SK-N-MC (cell line): ENCODE data around the gene GPR84.
A peak's percentile ranks its signal among the peaks of the same experiment; 100 is the strongest.

ENCODE experiments used
- DNase-seq: peaks from one replicate; pipeline ENCODE4 v3.0.0-alpha.2; 2011; ENCODE audit warnings: low read depth, low spot score
- H3K27ac ChIP-seq: fragments of 200-600 bp; sonication (generic); 2 replicates; pipeline ENCODE4 v1.5.1; 2016; ENCODE audit warnings: mixed run types
- H3K36me3 ChIP-seq: fragments of 200-600 bp; sonication (generic); 2 replicates; pipeline ENCODE4 v1.6.1; 2017; ENCODE audit warnings: antibody characterized with exemption, low read length, mixed read lengths; ENCODE audit not compliant: insufficient read depth
- H3K4me3 ChIP-seq: fragments of 200-600 bp; sonication (generic); 2 replicates; pipeline ENCODE4 v1.5.1; 2016
- H3K9ac ChIP-seq: fragments of 200-600 bp; sonication (generic); 2 replicates; pipeline ENCODE4 v1.8.0; 2017; ENCODE audit warnings: mixed run types, mixed read lengths; ENCODE audit not compliant: insufficient read length
- H3K9me3 ChIP-seq: fragments of 200-600 bp; sonication (generic); 2 replicates; pipeline ENCODE4 v1.6.1; 2017; ENCODE audit warnings: low read depth, mild to moderate bottlenecking, antibody characterized with exemption, low read length, moderate library complexity, mixed read lengths
- EZH2 ChIP-seq: fragments of 200-600 bp; sonication (generic); IDR thresholded peaks from one replicate; pipeline ENCODE4 v1.6.1; 2017; ENCODE audit warnings: antibody characterized with exemption
- FOXP2 ChIP-seq: optimal IDR thresholded peaks from 2 replicates; pipeline ENCODE3; 2011; ENCODE audit warnings: mild to moderate bottlenecking, moderate library complexity; ENCODE audit not compliant: insufficient read depth; ENCODE audit errors: extremely low read length, control extremely low read depth
- POLR2AphosphoS5 ChIP-seq: IDR thresholded peaks from 2 replicates; pipeline ENCODE4 v1.6.1; 2012; ENCODE audit warnings: mild to moderate bottlenecking, low read depth, low read length, borderline replicate concordance

The GPR84 gene

DNA sequence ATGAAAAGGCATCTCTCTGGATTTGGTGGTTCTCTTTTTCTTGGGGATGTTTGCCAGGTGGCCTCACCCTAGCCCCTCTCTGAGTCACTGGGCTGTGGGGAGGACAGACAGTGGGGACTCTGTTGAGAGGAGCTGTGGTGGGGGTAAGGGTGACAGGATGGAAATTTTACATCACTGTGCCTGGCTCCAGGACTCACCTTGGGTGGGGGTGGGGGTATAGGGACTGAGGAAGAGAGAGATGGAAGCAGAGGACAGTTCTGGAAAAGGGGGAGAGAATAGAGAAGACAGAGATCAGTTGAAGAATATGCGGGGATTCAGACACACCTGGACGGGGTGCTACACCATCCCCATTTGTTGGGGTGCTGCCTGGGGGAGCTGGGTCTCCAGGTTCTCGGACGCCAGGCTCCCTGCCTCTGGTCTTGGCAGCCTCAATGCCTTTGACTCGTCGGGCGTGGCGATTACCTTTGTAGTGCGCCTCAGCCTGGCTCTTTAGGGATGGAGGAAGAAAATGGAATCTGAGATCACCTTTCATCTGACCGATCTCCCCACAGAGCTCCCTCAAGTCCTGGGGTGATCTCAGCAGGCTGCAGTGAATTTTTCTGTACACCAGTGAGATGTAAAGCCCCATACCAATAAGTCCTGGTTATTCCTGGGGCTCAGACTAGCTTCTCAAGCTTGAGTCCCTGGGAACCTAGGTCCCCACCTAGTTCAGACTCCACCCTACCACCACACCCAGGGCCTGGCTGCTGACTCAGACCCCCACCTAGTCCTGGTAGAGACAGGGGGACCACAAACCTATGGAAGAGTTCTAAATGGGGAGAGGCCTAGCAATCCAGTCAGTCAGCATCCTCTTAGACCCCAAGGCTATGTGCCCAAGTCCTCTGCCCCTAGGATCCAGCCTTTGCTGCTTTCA, 9.6 kb upstream of the GPR84 start:
- Histone ChIP-seq H3K9me3 (no peaks in the 10 kb centered on the region), H3K36me3 (no peaks in the 10 kb centered on the region; the same call in 1 of the 2 replicates), H3K27ac (no peak overlapping the region), H3K9ac (no peak overlapping the region), H3K4me3 (no peak overlapping the region)
- no peak for TF ChIP-seq POLR2AphosphoS5
- TF ChIP-seq FOXP2 = no peak
- TF ChIP-seq EZH2 = no peak
- DNase-seq = no peak

DNA sequence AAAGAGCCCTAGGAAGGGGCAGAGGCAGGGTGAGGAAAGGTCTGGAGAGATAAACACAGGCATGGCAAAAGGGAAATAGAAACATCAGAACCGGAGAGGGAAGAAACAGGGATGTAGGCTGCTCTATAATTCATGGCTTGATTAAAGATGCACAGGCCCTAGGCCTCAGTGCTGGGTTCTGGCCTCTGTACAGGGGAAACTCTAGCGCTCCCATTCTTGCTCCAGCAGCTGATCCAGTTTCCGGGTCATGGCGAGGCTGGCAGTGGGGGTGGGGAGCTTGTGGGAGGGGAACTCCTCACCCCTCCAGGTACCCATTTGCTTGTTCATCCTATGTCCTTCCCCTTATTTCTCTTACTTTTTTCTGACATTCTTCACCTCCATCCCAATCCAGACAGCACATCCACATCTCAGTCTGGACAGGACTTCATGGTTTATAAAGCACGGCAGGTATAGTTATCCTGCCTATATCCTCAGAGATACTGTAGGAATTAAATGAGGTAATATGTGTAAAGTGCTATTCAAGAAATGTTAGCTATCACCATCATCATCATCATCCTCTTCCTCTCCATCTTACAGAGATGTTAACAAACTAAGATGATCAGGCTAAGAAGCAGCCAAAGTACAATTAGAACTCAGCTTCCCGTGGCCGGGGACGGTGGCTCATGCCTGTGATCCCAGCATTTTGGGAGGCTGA, 8.0 kb upstream of the GPR84 start:
- TF ChIP-seq EZH2 = no peak
- TF ChIP-seq POLR2AphosphoS5 = no peak
- TF ChIP-seq FOXP2 = no peak
- no peak for DNase-seq
- Histone ChIP-seq H3K9ac (no peak overlapping the region), H3K4me3 (0 out of 2 replicates have a peak overlapping the region, but pooled peaks have one; percentile 15), H3K36me3 (no peaks in the 10 kb centered on the region), H3K27ac (peak overlapping the region; percentile 57), H3K9me3 (no peaks in the 10 kb centered on the region)

DNA sequence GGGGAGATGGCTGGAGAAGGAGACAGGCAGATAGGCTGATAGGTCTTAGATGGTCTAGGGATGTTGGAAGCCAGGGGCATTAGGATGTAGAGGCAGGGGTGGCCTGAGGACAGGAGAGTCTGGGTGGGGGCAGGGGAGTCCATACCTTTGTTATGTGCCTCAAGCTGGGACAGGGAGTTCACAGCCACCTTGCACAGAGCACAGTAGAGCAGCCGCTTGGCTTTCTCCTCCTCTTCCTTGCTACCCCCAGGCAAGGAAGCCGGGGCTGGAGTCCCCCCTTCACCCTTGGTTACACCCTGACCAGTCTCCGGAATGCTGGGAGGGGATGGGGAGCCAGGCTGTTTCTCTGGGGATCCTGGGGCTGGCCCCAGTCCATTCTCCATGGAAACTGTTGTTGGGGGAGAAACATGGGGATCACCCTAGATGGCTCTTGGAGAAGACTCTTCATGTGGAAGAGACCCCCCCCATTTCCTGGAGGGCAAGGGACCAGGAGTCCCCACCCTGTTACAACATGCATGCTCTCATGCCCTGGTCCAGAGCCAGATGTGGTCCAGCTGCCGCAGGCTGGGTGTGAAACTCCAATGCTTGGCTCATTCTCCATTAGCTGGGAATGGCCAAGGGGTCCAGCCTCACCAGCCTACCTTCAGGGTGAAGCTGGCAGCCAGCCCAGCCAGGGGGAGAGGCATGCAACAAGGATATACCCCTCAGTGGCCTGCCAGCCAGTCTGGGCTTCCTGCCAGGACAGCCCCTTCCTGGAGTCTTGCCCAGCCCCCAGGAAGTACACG, 7.2 kb upstream of the GPR84 start:
- Histone ChIP-seq H3K27ac (peak overlapping the region; percentile 57), H3K36me3 (no peaks in the 10 kb centered on the region), H3K9ac (no peak overlapping the region), H3K4me3 (peak overlapping the region; percentile 15; the same call in 1 of the 2 replicates), H3K9me3 (no peaks in the 10 kb centered on the region)
- DNase-seq = no peak
- no peak for TF ChIP-seq EZH2
- TF ChIP-seq FOXP2 = no peak
- no peak for TF ChIP-seq POLR2AphosphoS5

DNA sequence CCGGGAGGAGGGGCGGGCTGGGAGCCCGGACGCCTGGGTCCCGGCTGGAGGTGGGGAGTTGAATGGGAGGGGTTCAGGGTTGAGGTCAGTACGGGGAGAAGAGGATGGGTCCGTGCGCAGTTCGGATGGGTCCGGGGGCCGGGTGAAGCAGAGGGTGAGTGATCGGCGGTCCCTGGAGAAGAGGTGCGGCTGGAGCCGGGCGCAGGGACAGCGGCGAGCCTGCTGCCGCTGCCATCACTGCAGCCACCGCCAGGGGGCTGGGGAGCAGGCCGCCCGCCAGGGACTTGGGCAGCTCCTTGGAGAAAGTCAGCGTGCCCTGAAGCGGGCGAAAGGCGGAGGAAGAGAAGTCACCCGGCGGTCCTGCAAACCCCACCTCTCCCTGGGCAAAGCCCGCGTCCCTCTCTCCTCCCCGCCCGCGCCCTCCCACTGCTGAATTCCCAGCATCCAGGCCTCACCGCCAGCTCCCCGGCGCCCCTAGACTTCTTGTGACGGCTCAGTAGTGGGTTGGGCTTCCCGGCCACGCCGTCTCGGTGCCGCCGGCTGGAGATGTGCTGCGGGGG, 6.0 kb upstream of the GPR84 start:
- no peaks in the 10 kb centered on the region for H3K9me3 ChIP-seq
- H3K27ac ChIP-seq = no peak overlapping the region
- H3K9ac ChIP-seq = no peak overlapping the region
- TF ChIP-seq EZH2 = no peak
- TF ChIP-seq FOXP2 = no peak
- no peak for TF ChIP-seq POLR2AphosphoS5
- H3K36me3 ChIP-seq = no peaks in the 10 kb centered on the region
- no peak overlapping the region for H3K4me3 ChIP-seq
- no peak for DNase-seq

DNA sequence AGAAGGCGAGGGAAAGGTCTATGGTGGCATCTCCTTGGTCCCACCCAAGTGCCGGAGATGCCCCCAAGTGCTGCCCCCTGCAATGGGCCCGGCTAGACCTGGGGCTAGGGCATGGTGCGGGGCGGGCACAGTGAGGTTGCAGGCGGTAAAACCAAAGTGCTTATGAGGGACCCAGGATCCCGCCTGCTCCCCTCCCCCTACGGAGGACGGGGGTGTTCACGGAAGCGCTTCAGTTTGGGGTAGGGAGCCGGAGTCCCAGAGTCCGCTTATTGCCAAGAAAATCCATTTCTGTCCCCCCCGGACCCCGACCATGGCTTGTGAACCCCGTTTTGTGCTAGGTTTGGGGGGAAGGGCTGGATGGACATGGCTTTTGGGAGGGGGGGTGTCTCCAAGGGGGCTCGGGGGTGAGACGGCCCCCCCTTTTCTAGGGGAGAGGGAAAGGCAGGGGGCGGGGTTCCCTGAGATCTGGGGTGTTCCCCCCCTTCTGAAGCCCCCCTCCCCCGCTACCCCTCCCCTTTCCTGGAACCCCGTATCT, 5.4 kb upstream of the GPR84 start:
- no peaks in the 10 kb centered on the region for H3K9me3 ChIP-seq
- H3K27ac ChIP-seq = no peak overlapping the region
- DNase-seq = no peak
- no peaks in the 10 kb centered on the region for H3K36me3 ChIP-seq
- no peak overlapping the region for H3K9ac ChIP-seq
- TF ChIP-seq POLR2AphosphoS5 (no peak), EZH2 (no peak), FOXP2 (no peak)
- H3K4me3 ChIP-seq = no peak overlapping the region

DNA sequence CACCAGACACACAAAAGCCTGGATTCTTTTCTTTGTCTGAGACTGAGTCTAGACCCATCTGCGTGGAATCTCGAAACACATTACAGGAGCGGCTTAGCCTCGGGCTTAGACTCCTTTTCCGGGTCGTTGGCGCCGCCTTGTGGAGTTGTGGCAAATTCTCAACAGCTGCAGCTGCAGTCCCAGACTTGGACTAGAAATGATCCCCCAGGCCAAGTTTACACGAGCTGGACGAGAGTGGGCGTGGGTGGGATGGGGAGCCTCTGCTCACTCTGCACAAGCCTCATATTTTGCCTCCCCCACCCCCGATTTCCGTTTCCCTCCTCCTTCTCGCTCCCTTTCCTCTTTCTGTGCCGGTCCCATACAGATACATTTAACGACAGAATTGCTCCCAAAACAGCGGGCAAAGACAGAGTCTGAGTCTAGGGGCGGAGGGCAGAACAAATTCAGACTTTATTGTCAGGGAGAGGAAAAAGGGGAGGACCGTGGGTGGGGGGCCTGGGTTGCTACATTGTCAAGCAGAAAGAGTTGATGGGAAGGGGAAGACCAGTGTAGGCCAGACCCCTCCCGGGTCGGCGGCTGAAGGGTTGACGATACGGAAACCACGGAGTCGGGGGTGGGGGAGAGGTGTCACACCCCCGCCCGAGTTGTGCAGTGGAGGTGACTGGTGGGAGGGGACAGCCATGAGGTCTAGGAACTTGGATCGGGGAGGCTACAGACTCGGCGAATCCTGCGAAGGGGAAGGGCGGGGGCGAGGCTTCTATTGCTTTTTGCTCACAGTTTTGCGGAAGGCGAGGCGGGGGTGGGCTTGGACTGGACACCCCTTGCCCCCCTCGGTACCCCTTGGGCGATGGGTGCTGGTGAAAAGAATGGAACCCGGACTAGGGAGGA, 4.7 kb upstream of the GPR84 start:
- no peak; the same call in 1 of the 2 replicates for TF ChIP-seq POLR2AphosphoS5
- TF ChIP-seq FOXP2 = peak; percentile 48
- DNase-seq = peak; percentile 81
- H3K9me3 ChIP-seq = no peaks in the 10 kb centered on the region
- H3K36me3 ChIP-seq = no peaks in the 10 kb centered on the region
- peak overlapping the region; percentile 69 for H3K9ac ChIP-seq
- peak overlapping the region; percentile 89 for H3K27ac ChIP-seq
- peak overlapping the region; percentile 65 for H3K4me3 ChIP-seq
